GM21737 (cell line): ENCODE measurements around the gene BRWD1.
"Not testable (repeated sequence)": the region's sequence is repeated elsewhere in the genome, so short reads cannot be mapped to it uniquely, and the experiment has no call there.

ENCODE experiments used
- ATAC-seq: cut with Tn5 transposase; IDR thresholded peaks from one replicate; pipeline ENCODE4 v1.9.1; 2021; ENCODE audit warnings: mild to moderate bottlenecking, moderate library complexity; ENCODE audit not compliant: unreplicated experiment

BRWD1 gene

DNA sequence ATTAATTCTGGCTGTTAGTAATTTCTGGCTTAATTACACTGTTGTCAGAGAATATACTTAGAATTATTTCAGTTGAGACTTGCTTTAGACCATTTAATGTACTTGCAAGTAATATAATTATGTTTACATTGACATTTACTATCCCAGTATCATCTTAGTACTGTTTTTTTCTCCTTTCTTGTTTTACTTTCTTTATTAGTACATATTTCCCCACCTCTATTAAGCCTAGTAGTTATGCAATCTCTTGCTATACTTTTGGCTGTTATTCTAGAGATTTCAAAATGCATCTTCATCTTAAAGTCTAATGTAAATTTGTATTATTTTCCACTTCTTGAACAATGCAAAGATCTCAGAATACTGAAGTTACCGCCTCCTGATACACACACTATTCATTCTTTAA is 24.4 kb downstream of the BRWD1 start:
- ATAC-seq, result no peak

DNA sequence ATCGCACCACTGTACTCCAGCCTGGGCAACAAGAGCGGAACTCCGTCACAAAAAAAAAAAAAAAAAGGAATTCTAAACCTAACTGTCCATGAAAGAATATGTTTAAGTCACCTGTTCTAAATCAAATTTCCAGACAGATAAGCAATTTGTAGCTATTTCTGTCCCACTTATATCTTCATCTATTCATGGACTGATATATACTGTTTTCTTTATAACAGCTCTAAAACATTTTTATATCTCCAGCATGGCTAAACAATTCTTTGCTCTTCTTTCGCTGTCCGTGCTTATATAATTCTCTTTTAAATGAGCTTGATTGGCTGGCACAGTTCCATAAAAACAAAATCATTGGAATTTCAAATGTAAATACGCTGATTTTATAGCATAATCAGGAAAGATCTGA is 30.5 kb downstream of the BRWD1 start:
- no peak for ATAC-seq

DNA sequence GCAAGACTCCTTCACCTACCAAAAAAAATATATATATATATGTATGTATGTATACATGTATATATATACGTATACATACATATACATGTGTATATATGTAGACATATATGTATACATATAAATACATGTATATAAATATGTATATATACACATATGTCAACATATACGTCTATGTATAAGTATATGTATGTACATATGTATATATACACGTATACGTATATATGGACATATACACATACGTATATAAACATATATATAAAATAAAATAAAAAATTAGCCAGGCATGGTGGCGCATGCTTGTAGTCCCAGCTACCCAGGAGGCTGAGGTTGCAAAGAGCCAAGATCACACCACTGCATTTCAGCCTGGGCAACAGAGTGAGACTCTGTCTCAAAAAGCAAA is 31.6 kb downstream of the BRWD1 start:
- no peak for ATAC-seq

DNA sequence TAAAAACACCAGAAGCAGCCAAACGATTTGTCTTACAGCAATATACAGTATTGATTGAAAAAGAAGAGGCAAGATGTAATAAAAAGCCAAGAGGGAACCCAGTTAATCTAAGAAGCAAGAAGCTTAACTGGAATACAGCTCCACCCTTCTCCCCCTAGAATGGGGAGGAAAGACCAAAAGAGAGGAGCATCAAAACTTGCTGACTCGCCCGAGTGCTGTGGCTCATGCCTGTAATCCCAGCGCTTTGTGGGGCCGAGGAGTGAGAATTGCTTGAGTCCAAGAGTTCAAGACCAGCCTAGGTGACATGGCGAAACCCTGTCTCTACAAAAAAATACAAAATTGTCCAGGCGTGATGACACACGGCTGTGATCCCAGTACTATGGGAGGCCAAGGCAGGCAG is 32.2 kb downstream of the BRWD1 start:
- no peak for ATAC-seq

DNA sequence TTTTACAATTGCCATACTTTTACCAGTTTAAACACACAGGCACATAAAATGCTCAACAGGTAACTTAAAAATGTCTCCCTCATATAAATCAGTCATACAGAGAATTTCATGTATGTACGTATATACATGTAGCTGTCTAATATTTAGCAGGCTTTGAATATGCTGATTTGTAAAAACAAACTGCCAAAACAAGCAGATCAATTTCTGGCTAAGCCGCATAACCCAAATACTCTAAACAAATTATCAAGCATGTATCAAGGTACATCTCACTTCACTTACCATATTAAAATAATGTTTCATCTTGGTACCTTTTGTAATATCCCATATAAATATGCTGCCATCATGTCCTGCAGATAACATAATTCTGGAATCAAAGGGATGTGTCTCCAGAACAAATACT is 43.8 kb downstream of the BRWD1 start:
- no peak for ATAC-seq

DNA sequence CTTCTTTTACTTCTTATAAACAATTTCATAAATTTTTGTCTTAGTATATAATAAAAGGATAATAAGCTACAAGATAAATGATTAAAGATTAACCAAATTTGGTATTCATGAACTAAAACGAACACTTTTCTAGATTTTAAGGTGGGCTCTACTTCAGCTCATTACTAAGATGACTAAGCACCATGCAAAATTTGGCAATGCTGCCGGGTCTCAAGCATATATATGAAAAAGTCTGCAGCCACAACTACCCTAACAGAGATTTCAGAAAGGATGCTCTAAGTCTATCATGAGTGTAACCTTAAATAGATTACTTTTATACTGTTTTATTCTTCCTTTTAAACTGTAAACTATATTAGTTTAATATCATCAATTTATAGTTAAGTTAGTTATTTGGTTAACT is 47.8 kb downstream of the BRWD1 start:
- ATAC-seq, result no peak

DNA sequence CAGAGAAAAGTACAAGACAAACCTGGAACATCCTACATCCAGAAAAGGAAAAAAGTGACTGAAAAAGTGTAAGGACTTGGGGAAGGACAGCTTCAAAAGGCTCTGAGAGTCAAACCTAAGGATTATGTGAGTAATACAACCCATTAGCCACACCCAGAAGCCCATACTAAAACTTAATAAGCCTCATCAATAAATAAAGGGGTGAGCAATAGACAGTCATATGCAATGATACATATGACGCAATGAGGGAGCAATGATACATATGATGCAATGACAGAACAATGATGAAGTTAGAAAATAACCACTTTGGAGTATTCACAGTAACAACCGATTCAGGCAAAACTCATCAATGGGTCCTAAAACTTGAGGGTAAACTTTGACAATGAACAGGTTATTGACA is 50.1 kb downstream of the BRWD1 start:
- ATAC-seq, result no peak

DNA sequence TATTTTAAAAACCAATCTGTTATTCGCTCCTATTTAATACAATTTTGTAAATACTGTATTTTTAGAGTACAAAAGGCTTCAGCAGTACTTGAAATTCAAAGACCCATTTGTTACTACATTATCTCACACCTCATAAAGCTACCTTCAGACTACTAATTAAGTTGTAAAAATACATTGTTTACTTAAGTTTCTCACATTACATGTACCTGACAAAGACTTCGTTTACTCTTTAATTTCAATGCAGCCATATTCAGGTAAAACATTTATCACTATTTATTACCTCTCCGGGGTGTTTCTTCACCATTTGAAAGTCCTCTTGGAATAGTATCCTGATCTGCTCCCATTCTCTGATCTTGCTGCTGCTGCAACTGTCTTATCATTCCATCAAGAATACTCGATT is 55.2 kb downstream of the BRWD1 start:
- ATAC-seq, result no peak

DNA sequence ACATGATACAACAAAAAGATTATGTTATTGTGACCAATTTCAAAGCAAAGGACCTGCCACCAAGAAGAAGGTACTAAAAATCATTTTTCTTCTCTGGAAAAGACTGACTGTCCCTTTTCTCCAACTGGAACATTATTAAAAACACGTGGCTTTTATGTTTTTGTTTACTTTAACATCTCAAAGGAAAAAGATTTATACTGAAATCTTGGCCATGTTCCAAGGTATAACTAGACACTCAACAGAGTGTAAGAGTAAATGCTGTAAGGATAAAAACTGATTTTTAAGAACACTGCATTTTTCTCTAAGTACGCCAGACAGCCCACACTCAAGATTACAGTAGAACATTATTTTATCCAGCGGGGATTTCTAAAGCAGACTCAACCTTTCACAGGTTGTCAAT is 62.1 kb downstream of the BRWD1 start:
- ATAC-seq, result no peak

DNA sequence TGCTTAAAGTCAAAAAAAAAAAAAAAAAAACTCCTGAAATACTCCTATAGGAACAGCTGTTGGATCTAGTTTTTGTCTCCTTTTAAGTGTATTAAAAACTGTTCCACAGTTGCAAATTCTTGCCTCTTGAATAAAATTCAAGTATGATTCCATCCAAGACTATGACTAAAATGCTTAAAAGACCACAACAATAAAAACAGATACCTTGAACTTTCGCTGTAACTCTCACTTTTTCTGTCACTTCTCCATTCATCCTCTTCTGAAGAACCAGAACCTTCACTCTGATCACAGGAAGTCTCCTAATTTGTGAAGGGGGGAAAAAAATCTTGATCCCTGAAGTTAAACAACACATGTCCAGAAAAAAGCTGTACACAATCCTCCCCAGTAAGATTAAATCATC is 75.2 kb downstream of the BRWD1 start:
- ATAC-seq, result no peak

DNA sequence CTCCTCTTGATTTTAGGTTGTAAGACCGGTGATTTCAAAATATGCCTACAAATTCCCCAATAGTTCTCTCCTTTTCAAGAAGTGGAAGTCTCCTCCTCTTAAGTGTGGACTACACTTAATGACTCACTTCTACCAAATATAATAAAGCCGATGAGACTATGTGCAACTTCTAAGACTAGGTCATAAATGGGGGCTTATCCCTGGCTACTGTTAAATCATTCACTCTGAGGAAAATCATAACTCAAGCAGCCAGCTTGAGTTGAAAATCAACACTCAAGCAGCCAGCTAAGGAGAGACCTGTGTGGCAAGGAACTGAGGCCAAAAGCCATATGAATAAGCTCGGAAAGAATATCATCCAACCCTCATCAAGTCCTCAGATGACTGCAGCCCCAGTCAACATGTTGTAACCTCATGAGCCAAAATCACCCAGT is 80.6 kb downstream of the BRWD1 start:
- ATAC-seq, result no peak

DNA sequence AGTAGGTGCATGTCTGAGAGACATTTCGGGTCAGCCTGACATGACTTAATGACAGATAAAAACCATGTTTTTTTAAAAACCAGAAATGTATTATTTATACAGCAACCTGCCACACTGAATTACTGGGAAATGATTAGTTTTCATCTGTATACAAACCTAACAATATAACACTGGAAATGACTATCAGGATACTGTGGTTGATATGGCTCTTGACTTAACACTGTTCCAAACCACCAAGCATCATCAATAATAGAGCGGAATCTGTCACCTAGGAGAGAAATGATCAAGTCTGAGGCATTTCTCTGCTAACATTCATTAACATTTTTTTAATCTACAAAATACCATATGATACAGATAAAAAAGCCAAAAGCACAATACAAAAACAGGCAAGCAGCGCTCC is 88.5 kb downstream of the BRWD1 start:
- ATAC-seq, result no peak

DNA sequence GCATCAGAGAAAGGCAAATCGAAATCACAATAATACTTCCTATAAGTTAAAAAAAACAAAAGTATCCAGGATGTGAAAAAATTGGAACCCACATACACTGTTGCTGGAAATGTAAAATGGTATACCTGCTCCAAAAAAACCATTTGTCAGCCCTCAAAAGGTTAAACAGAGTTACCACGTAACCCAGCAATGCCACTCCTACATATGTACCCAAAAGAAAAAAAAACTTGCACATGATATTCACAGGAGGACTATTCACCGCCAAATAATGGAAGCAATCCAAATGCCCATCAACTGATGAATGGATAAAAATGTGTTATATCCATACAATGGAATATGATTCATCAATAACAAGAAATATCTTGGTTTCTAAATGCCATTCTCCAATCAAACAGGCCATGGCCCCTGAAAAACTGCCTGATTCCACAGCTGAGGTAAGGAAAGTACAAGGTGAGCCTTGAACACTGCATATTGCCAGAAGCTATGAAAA is 91.4 kb downstream of the BRWD1 start:
- ATAC-seq, result no peak

DNA sequence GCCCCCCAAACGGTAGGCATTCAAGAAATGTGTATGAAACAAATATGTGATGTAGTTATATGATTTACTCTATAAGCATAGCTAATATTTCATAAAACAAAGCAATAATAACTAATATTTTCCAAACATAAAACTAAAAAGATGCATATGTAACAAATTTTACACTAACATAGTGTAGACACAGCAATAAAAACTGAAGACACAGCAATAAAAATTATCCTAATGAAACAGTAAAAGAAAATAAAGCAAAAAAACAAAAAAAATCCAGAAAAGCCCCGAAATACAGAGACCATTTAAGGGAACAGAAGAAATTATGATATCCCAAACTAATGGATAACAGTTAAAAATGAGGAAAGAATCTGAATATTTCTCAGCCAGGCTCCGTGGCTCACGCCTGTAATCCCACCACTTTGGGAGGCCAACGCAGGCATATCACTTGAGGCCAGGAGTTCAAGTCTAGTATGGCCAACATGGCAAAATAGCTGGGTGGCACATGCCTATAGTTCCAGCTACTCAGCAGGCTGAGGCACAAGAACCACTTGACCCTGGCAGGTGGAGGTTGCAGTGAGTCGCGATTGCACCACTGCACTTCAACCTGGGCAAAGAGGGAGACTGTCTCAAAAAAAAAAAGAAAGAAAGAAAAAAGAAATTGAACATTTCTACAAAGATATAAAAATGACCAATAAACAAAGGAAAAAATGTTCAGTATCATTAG is 92.0 kb downstream of the BRWD1 start:
- no peak for ATAC-seq

DNA sequence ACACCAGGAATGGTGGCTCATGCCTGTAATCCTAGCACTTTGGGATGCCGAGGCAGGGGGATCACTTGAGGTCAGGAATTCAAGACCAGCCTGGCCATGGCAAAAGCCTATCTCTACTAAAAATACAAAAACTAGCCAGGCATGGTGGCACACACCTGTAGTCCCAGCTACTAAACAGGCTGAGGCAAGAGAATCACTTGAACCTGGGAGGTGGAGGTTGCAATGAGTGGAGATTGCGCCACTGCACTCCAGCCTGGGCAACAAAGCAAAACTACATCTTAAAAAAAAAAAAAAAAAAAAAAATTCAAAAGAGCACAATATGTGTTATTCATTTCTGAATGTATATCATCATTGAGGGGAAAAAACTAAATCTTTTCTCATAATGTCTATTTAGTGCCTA is 92.6 kb downstream of the BRWD1 start:
- not testable (repeated sequence) for ATAC-seq

DNA sequence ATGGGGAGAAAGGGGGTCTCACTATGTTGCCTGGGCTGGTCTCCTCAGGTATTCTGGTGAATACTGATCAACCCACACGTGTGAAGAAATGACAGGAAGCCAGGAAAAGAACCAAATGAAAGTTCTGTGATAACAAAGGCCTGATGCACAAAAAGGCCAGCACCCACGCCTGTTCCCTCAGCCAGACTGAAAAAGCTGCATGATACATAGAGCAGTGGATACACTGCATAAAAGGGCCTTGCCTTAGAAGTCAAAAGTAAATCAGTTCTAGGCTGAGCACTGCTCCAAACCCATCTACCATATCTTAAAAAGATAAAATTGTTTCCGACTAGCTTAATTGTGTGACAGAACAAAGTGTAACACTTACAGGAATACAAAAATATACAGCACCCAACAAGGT is 93.3 kb downstream of the BRWD1 start:
- no peak for ATAC-seq

DNA sequence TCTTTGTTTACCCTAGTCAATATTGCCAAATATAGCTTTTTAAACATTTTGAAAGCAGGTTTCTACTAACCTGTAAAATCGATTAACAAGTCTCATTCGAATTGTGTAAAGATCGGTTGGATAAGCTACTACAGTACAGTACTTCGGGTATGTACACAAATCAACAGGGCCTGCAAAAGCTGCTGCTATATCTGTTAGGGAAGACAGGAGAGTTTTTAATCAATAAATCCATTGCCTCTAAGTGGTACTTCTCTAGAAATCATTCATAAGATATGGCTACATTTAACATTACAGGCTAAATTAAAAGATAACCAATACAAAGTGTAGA is 95.4 kb downstream of the BRWD1 start:
- ATAC-seq, result no peak

DNA sequence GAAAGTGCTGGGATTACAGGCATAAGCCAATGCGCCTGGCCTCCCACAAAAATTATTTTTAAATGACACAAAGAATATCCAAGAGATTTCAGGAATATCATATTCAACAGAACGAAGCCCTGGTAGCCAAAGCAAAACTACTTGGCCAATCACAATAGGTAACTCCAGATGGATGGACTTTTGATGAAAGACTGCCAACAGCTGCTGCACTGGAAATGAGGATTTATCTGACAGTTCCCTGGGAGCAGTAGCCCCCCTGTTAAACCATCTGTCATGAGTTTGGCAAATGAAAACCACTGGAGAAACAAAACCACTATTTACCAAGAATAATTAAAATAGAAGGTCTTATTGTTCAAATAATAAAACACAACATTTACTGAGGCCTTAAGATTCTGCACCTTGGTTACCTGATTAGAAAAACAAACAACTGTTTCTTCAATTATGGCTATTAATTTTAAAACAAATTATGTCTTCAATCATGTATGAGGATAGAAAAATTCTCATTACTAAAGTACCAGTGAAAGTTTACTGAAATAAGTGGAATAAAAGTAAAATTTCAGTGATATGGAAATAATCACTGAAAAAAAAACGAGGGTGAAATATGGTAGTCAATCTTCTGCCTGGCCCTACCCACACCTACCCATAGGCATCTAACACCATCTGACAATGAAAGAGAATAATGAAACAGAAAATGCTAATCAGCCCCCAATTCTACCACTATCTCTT is 95.9 kb downstream of the BRWD1 start:
- no peak for ATAC-seq

DNA sequence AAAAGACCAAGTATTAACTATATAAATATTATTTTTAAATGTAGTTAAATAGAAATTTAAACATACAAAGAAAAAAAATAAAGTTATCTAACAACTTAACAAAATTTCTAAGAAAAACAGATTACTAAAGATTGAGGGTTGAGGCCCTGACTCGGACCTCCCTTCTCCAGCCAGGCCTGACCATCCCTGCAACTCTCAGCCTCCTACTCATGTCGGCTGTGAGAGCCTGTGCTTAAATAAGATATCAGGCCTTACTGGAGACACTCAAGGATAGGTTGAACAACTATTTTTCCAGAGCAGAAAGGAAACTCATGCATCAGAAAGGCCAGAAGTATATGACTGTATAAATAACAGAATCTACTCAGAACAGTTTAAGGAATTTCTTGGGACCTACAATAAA is 97.1 kb downstream of the BRWD1 start:
- ATAC-seq, result no peak

DNA sequence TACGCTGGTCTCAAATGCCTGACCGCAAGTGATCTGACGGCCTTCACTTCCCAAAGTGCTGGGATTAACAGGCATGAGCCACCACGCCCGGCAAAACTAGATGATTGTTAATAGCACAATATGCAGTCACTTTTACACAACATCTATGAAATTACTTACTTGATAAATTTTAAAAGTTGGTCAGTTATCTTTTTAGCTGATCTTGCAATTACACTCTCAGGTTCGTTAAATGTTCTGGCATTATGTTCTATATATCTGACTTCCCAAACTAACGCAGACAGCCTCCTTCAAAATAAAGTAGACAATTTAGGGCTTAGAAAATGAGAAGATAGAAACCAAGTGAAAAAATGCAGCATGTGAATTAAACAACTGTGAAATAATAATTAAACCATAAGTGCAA is 98.4 kb downstream of the BRWD1 start:
- no peak for ATAC-seq

DNA sequence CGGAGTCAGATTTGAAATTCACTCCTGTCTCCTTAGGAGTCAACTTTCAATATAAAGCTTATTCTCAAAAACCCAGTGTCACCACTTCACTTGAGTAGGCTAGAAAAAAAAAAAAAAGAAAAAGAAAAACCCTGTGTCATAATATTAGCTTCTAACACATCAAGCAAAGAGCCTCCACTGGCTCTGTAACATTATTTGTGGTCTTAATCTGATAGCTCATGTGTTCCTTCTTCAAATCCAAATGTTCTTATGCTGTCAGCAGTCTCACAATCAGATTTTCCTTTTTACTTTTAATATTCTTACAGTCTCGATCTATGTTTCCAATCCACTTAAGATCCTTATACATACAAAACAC is 104.1 kb downstream of the BRWD1 start:
- no peak for ATAC-seq

DNA sequence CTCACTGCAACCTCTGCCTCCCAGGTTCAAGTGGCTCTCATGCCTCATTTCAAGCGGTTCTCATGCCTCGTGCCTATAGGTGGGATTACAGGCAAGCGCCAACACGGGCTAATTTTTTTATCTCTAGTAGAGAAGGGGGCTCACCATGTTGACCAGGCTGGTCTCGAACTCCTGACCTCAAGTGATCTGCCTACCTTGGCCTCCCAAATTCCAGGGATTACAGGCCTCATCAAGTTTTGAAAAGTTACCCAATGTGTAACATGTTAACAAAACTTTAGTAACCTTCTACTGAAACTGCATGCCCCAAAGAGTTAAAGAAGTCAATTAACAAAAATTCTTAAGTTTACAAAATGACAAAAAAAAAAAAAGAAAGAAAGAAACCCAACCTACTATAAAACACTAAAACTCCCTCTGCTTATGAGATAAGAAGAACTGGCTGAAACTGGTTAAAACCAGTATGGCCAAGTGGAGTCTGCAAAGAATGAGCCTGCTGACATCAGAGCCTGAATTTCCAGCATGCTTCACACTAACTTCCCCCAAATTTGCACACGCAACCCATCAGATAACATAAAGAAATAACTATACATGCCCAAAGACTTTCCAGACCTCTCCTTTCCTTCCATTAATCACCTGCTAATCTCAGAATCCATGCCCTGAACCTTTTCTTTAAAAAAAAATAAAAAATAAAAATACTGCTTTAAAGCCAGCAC is 104.7 kb downstream of the BRWD1 start:
- ATAC-seq, result no peak
